Neural progenitor cell (in vitro differentiated cells): ENCODE measurements around the gene IL5RA. TPM values are rescaled to one million over a fixed set of nuclear protein-coding genes. Genes with fewer than 3 reads are reported as not detected.

Experiments
- DNase-seq: peaks from one replicate; pipeline ENCODE4 v3.0.0-alpha.2; 2016; ENCODE audit warnings: low spot score
- H2AFZ ChIP-seq: fragments of 200-600 bp; sonication (generic); replicated peaks from 2 replicates; pipeline ENCODE4 v1.6.1; 2016; ENCODE audit warnings: antibody characterized with exemption
- H3F3A ChIP-seq: fragments of 200-600 bp; sonication (generic); 2 replicates; pipeline ENCODE4 v1.6.1; 2016; ENCODE audit warnings: antibody characterized with exemption, low read depth
- H3K27ac ChIP-seq: fragments of 200-600 bp; sonication (generic); 2 replicates; pipeline ENCODE4 v1.5.1; 2016; ENCODE audit warnings: mild to moderate bottlenecking
- H3K27me3 ChIP-seq: fragments of 200-600 bp; sonication (generic); 2 replicates; pipeline ENCODE4 v1.6.1; 2016; ENCODE audit warnings: mild to moderate bottlenecking, moderate library complexity
- H3K36me3 ChIP-seq: fragments of 200-600 bp; sonication (generic); 2 replicates; pipeline ENCODE4 v1.5.1; 2016
- H3K4me1 ChIP-seq: fragments of 200-600 bp; sonication (generic); 2 replicates; pipeline ENCODE4 v1.6.1; 2016; ENCODE audit warnings: mixed run types
- H3K4me2 ChIP-seq: fragments of 200-600 bp; sonication (generic); 2 replicates; pipeline ENCODE4 v1.6.1; 2016
- H3K4me3 ChIP-seq: fragments of 200-600 bp; sonication (generic); 2 replicates; pipeline ENCODE4 v1.5.1; 2016
- H3K79me2 ChIP-seq: fragments of 200-600 bp; sonication (generic); 2 replicates; pipeline ENCODE4 v1.6.1; 2016; ENCODE audit warnings: low read depth
- H3K9ac ChIP-seq: fragments of 200-600 bp; sonication (generic); 2 replicates; pipeline ENCODE4 v1.6.1; 2016
- H3K9me3 ChIP-seq: fragments of 200-600 bp; sonication (generic); 2 replicates; pipeline ENCODE4 v1.5.1; 2016; ENCODE audit warnings: low read depth
- H4K20me1 ChIP-seq: fragments of 200-600 bp; sonication (generic); 2 replicates; pipeline ENCODE4 v1.6.1; 2016; ENCODE audit warnings: low read depth
- H3K27ac Mint-ChIP-seq: 3 replicates; pipeline ENCODE4 v1.8.0; 2021; ENCODE audit warnings: mixed read lengths
- H3K27me3 Mint-ChIP-seq: 2 replicates; pipeline ENCODE4 v1.8.0; 2022; ENCODE audit warnings: low read depth, mild to moderate bottlenecking, inconsistent platforms, moderate library complexity, mixed read lengths; ENCODE audit not compliant: insufficient read depth
- H3K36me3 Mint-ChIP-seq: 3 replicates; pipeline ENCODE4 v1.8.0; 2021; ENCODE audit warnings: mixed read lengths
- H3K4me1 Mint-ChIP-seq: 3 replicates; pipeline ENCODE4 v1.8.0; 2021; ENCODE audit warnings: mixed read lengths
- H3K4me3 Mint-ChIP-seq: 3 replicates; pipeline ENCODE4 v1.8.0; 2021; ENCODE audit warnings: mild to moderate bottlenecking, moderate library complexity, mixed read lengths
- H3K9me3 Mint-ChIP-seq: 3 replicates; pipeline ENCODE4 v1.8.0; 2020; ENCODE audit warnings: mixed read lengths
- CTCF ChIP-seq: fragments of 200-600 bp; sonication (generic); IDR thresholded peaks from 2 replicates; pipeline ENCODE4 v1.5.1; 2017; ENCODE audit warnings: antibody characterized with exemption, mild to moderate bottlenecking
- EZH2 ChIP-seq: fragments of 200-600 bp; sonication (generic); IDR thresholded peaks from 2 replicates; pipeline ENCODE4 v1.6.1; 2017; ENCODE audit warnings: antibody characterized with exemption, mild to moderate bottlenecking, moderate library complexity
- EZH2phosphoT487 ChIP-seq: fragments of 200-600 bp; sonication (generic); IDR thresholded peaks from 2 replicates; pipeline ENCODE4 v1.6.1; 2017; ENCODE audit warnings: antibody characterized with exemption
- total RNA-seq: library from RNA; depleted of rRNA; stranded (reverse); fragments of >200 nt; gene quantifications from 2 replicates; pipeline ENCODE4 v1.2.3, GENCODE V29; 2015; ENCODE audit warnings: low replicate concordance

IL5RA gene
- total RNA-seq, 1 donor from 2014 or later = not detected

GRCh38 chr3:3109407-3110298 is 521 bp downstream of the IL5RA start:
- no peak overlapping the region for H3K4me3 Mint-ChIP-seq
- H2AFZ ChIP-seq = peak overlapping the region; percentile 90
- H3K9ac ChIP-seq = no peak overlapping the region

GRCh38 chr3:3107858-3108257 is 2.3 kb downstream of the IL5RA start:
- H3K27ac ChIP-seq = no peak overlapping the region
- Mint-ChIP-seq H3K9me3 (no peaks in the 10 kb centered on the region), H3K27ac (no peak overlapping the region), H3K36me3 (no peaks in the 10 kb centered on the region), H3K4me3 (no peak overlapping the region), H3K27me3 (no peaks in the 10 kb centered on the region), H3K4me1 (peaks cover 5% of the 10 kb centered on the region)
- no peak overlapping the region for H3K4me3 ChIP-seq
- no peak for DNase-seq
- no peak overlapping the region for H3K9ac ChIP-seq
- H3K9me3 ChIP-seq = no peaks in the 10 kb centered on the region
- H3K36me3 ChIP-seq = no peaks in the 10 kb centered on the region
- H3K79me2 ChIP-seq = no peaks in the 10 kb centered on the region
- no peaks in the 10 kb centered on the region for H3K27me3 ChIP-seq
- H3K4me2 ChIP-seq = no peak overlapping the region
- TF ChIP-seq CTCF = no peak
- no peak for TF ChIP-seq EZH2phosphoT487
- no peak for TF ChIP-seq EZH2
- no peak overlapping the region for H2AFZ ChIP-seq
- H3K4me1 ChIP-seq = peaks cover 8% of the 10 kb centered on the region
- H4K20me1 ChIP-seq = no peaks in the 10 kb centered on the region
- H3F3A ChIP-seq = peaks cover 3% of the 10 kb centered on the region

More at GRCh38 chr3:3109407-3110298, 521 bp downstream of the IL5RA start:
- Histone ChIP-seq H3K4me2 (no peak overlapping the region), H4K20me1 (no peaks in the 10 kb centered on the region), H3K79me2 (no peaks in the 10 kb centered on the region), H3K36me3 (no peaks in the 10 kb centered on the region), H3K4me3 (no peak overlapping the region), H3K9me3 (no peaks in the 10 kb centered on the region), H3K4me1 (peaks cover 8% of the 10 kb centered on the region), H3K27me3 (no peaks in the 10 kb centered on the region), H3K27ac (no peak overlapping the region), H3F3A (peaks cover 3% of the 10 kb centered on the region)
- Mint-ChIP-seq H3K36me3 (no peaks in the 10 kb centered on the region), H3K27ac (no peak overlapping the region), H3K4me1 (peaks cover 5% of the 10 kb centered on the region), H3K9me3 (no peaks in the 10 kb centered on the region), H3K27me3 (peaks cover 4% of the 10 kb centered on the region)
- TF ChIP-seq EZH2phosphoT487 (no peak), CTCF (no peak), EZH2 (no peak)
- no peak for DNase-seq

GRCh38 chr3:3107181-3107580 is 3.0 kb downstream of the IL5RA start:
- Histone ChIP-seq H4K20me1 (no peaks in the 10 kb centered on the region), H3K27me3 (no peaks in the 10 kb centered on the region), H3K9ac (no peak overlapping the region), H3K4me1 (peaks cover 8% of the 10 kb centered on the region), H2AFZ (no peak overlapping the region), H3K36me3 (no peaks in the 10 kb centered on the region), H3K4me2 (no peak overlapping the region), H3K4me3 (no peak overlapping the region), H3K79me2 (no peaks in the 10 kb centered on the region), H3F3A (peaks cover 3% of the 10 kb centered on the region), H3K9me3 (no peaks in the 10 kb centered on the region), H3K27ac (no peak overlapping the region)
- peaks cover 5% of the 10 kb centered on the region for H3K4me1 Mint-ChIP-seq
- no peaks in the 10 kb centered on the region for H3K27me3 Mint-ChIP-seq
- no peak overlapping the region for H3K27ac Mint-ChIP-seq
- H3K4me3 Mint-ChIP-seq = no peak overlapping the region
- no peak for TF ChIP-seq CTCF
- no peak for TF ChIP-seq EZH2phosphoT487
- TF ChIP-seq EZH2 = no peak
- H3K36me3 Mint-ChIP-seq = no peaks in the 10 kb centered on the region
- no peaks in the 10 kb centered on the region for H3K9me3 Mint-ChIP-seq
- DNase-seq = no peak
